Middle frontal gyrus (tissue), 1 donor: ENCODE measurements around the gene DNASE2.
A peak's percentile ranks its signal among the peaks of the same experiment; 100 is the strongest.

Experiments
- DNase-seq: peaks from one replicate; pipeline ENCODE4 v3.0.0-alpha.2; 2015; ENCODE audit warnings: low spot score; ENCODE audit errors: extremely low spot score

Gene DNASE2

GRCh38 chr19:12834976-12835757 is 46.1 kb downstream of the DNASE2 start:
- DNase-seq, result no peak

- DNase-seq, result peak; percentile 64
These were observed 46.7 kb downstream of the DNASE2 start, which contains the start of gene RTBDN for GRCh38 chr19:12834566-12834943. TSS of gene RTBDN (minus strand) at chr19:12834579. CDS start at chr19:12829979, 4,600 bp downstream.

GRCh38 chr19:12833738-12834565 is 47.3 kb downstream of the DNASE2 start:
- no peak for DNase-seq

- DNase-seq, result no peak
These were observed 47.9 kb downstream of the DNASE2 start for GRCh38 chr19:12833418-12833737.

- DNase-seq, result no peak
These were observed 52.8 kb downstream of the DNASE2 start for GRCh38 chr19:12828494-12828893.

- DNase-seq, result no peak
These were observed 55.8 kb downstream of the DNASE2 start for GRCh38 chr19:12825254-12826131.
